ENCODE data around the gene SMYD3.

The SMYD3 gene

GRCh38 chr1:246291127-246291526 is 216.0 kb downstream of the SMYD3 start:
- Histone ChIP-seq H3K27ac (ENCODE audit: low read depth, low read length) (no peak overlapping the region), H3K4me1 (ENCODE audit: control insufficient read depth, low read length) (no peaks in the 10 kb centered on the region), H4K20me1 (ENCODE audit: control insufficient read depth, insufficient read depth, low read depth, low read length) (no peaks in the 10 kb centered on the region), H3K36me3 (ENCODE audit: control insufficient read depth, low read length) (no peaks in the 10 kb centered on the region), H3K4me3 (ENCODE audit: low read length) (no peak overlapping the region), H3K27me3 (ENCODE audit: control insufficient read depth, low read length) (no peaks in the 10 kb centered on the region), H3K9me3 (ENCODE audit: control insufficient read depth, insufficient read depth, low read length) (no peaks in the 10 kb centered on the region), H3K79me2 (ENCODE audit: control insufficient read depth, low read length) (no peaks in the 10 kb centered on the region), H3K4me2 (ENCODE audit: low read length) (no peak overlapping the region), H3K9me2 (replicated peaks; ENCODE audit: control insufficient read depth, low read length) (no peaks in the 10 kb centered on the region), H3F3A (ENCODE audit: control insufficient read depth, insufficient read depth) (no peaks in the 10 kb centered on the region)
- TF ChIP-seq CTCF (IDR thresholded peaks at IDR 0.05; ENCODE audit: low read depth, low read length, poor library complexity, severe bottlenecking) (no peak), EZH2phosphoT487 (IDR thresholded peaks at IDR 0.05; ENCODE audit: borderline replicate concordance, low read length) (no peak)

- Histone ChIP-seq H3K9me3 (ENCODE audit: control insufficient read depth, insufficient read depth, low read length) (no peaks in the 10 kb centered on the region), H3K4me2 (ENCODE audit: low read length) (no peak overlapping the region), H3K36me3 (ENCODE audit: control insufficient read depth, low read length) (no peaks in the 10 kb centered on the region), H3K4me1 (ENCODE audit: control insufficient read depth, low read length) (no peaks in the 10 kb centered on the region; the same call in 1 of the 2 replicates), H3K27ac (ENCODE audit: low read depth, low read length) (no peak overlapping the region), H3K79me2 (ENCODE audit: control insufficient read depth, low read length) (no peaks in the 10 kb centered on the region), H3F3A (ENCODE audit: control insufficient read depth, insufficient read depth) (no peaks in the 10 kb centered on the region), H3K27me3 (ENCODE audit: control insufficient read depth, low read length) (no peaks in the 10 kb centered on the region), H4K20me1 (ENCODE audit: control insufficient read depth, insufficient read depth, low read depth, low read length) (peaks cover 4% of the 10 kb centered on the region; the same call in 1 of the 2 replicates), H3K9me2 (replicated peaks; ENCODE audit: control insufficient read depth, low read length) (no peaks in the 10 kb centered on the region), H3K4me3 (ENCODE audit: low read length) (no peak overlapping the region)
- TF ChIP-seq EZH2phosphoT487 (IDR thresholded peaks at IDR 0.05; ENCODE audit: borderline replicate concordance, low read length) (no peak), CTCF (IDR thresholded peaks at IDR 0.05; ENCODE audit: low read depth, low read length, poor library complexity, severe bottlenecking) (no peak)
Measured at GRCh38 chr1:246283771-246284410, 223.2 kb downstream of the SMYD3 start.

- Histone ChIP-seq H3K4me2 (ENCODE audit: low read length) (no peak overlapping the region), H3F3A (ENCODE audit: control insufficient read depth, insufficient read depth) (no peaks in the 10 kb centered on the region)
Measured at GRCh38 chr1:246281639-246282038, 225.4 kb downstream of the SMYD3 start.

More at GRCh38 chr1:246281639-246282038, 225.4 kb downstream of the SMYD3 start:
- TF ChIP-seq EZH2phosphoT487 (IDR thresholded peaks at IDR 0.05; ENCODE audit: borderline replicate concordance, low read length) (no peak), CTCF (IDR thresholded peaks at IDR 0.05; ENCODE audit: low read depth, low read length, poor library complexity, severe bottlenecking) (no peak)
- Histone ChIP-seq H3K4me3 (ENCODE audit: low read length) (no peak overlapping the region), H4K20me1 (ENCODE audit: control insufficient read depth, insufficient read depth, low read depth, low read length) (peaks cover 4% of the 10 kb centered on the region; the same call in 1 of the 2 replicates), H3K4me1 (ENCODE audit: control insufficient read depth, low read length) (no peaks in the 10 kb centered on the region; the same call in 1 of the 2 replicates), H3K9me2 (replicated peaks; ENCODE audit: control insufficient read depth, low read length) (no peaks in the 10 kb centered on the region), H3K27me3 (ENCODE audit: control insufficient read depth, low read length) (no peaks in the 10 kb centered on the region), H3K79me2 (ENCODE audit: control insufficient read depth, low read length) (no peaks in the 10 kb centered on the region), H3K9me3 (ENCODE audit: control insufficient read depth, insufficient read depth, low read length) (no peaks in the 10 kb centered on the region), H3K27ac (ENCODE audit: low read depth, low read length) (no peak overlapping the region), H3K36me3 (ENCODE audit: control insufficient read depth, low read length) (no peaks in the 10 kb centered on the region)

Measured in DOHH2 (cell line).